Upper lobe of left lung (tissue), 4 donors: Measurements from ENCODE around the gene MED27.

Experiments used
- CTCF ChIP-seq, 6 experiments: fragments of 450-650 bp in 4 of 6; fragments of 200-600 bp in 2 of 6; sonication (generic) in 2 of 6; IDR thresholded peaks; one replicate each; pipeline ENCODE4 v1.5.1; 2016 to 2019; ENCODE audit warnings: antibody characterized with exemption in 6 of 6
- POLR2A ChIP-seq, 4 donors: fragments of 450-650 bp; IDR thresholded peaks; one replicate each; pipeline ENCODE4 v1.5.1; 2016 to 2017; ENCODE audit warnings: antibody characterized with exemption in 4 of 4, mild to moderate bottlenecking in 2 of 4

- TF ChIP-seq POLR2A (IDR thresholded peaks at IDR 0.05) (no peak), CTCF (IDR thresholded peaks at IDR 0.05) (no peak)
Measured at GRCh38 chr9:131912069-131912468, 167.6 kb downstream of the MED27 start.
